Small intestine (tissue), 7 donors: Measurements from ENCODE around the gene SEC16A. TPM values are rescaled to one million over a fixed set of nuclear protein-coding genes. Genes with fewer than 3 reads are reported as not detected.

Experiments used
- DNase-seq, 2 donors: peaks; one replicate each; pipeline versions ENCODE4 v3.0.0 to v3.0.0-alpha.2; 2013
- FAIRE-seq: peaks from 2 replicates; lab custom pipeline; 2012; peaks lifted over from hg19 to GRCh38; lab: Jason Lieb, UNC
- H3K27ac ChIP-seq, 3 donors: one replicate each; pipeline ENCODE4 v1.5.1; 2013; ENCODE audit warnings: low read length in 2 of 3, mild to moderate bottlenecking in 2 of 3, control low read depth in 1 of 3, inconsistent platforms in 1 of 3, low read depth in 1 of 3, moderate library complexity in 1 of 3
- H3K27me3 ChIP-seq, 3 donors: one replicate each; pipeline ENCODE4 v1.6.1; 2013; ENCODE audit warnings: low read length in 3 of 3, inconsistent platforms in 1 of 3; ENCODE audit not compliant: control insufficient read depth in 3 of 3, insufficient read depth in 3 of 3
- H3K36me3 ChIP-seq, 3 donors: one replicate each; pipeline ENCODE4 v1.6.1; 2013; ENCODE audit warnings: low read length in 3 of 3, inconsistent platforms in 1 of 3, low read depth in 1 of 3, mild to moderate bottlenecking in 1 of 3, moderate library complexity in 1 of 3; ENCODE audit not compliant: control insufficient read depth in 3 of 3, insufficient read depth in 2 of 3
- H3K4me1 ChIP-seq, 3 donors: one replicate each; pipeline ENCODE4 v1.6.1; 2013; ENCODE audit warnings: low read length in 2 of 3, inconsistent platforms in 1 of 3, low read depth in 1 of 3, mild to moderate bottlenecking in 1 of 3, moderate library complexity in 1 of 3; ENCODE audit not compliant: control insufficient read depth in 3 of 3, insufficient read depth in 2 of 3
- H3K4me3 ChIP-seq, 3 donors: one replicate each; pipeline ENCODE4 v1.5.1; 2013; ENCODE audit warnings: low read length in 3 of 3, control low read depth in 1 of 3, inconsistent platforms in 1 of 3, low read depth in 1 of 3, mild to moderate bottlenecking in 1 of 3, moderate library complexity in 1 of 3
- H3K9me3 ChIP-seq, 2 donors: one replicate each; pipeline ENCODE4 v1.6.1; 2013; ENCODE audit warnings: low read depth in 1 of 2, low read length in 1 of 2; ENCODE audit not compliant: control insufficient read depth in 2 of 2, insufficient read depth in 1 of 2
- WGBS, 3 donors: extraction: QIAGEN DNeasy Blood & Tissue Kit; methylation state at CpG; one replicate each; pipeline ENCODE4 v1.1.7; 2013; 5-methylcytosine and 5-hydroxymethylcytosine counted together
- polyA plus RNA-seq, 4 donors: library from polyadenylated mRNA; stranded (reverse) in 3 of 4; unstranded in 1 of 4; fragments of 200-250 nt in 3 of 4; fragments of 120-200 nt in 1 of 4; gene quantifications; one replicate each; pipeline versions ENCODE4 v1.2.1 to v1.2.3, GENCODE V29; 2013
- donor health status: healthy with polysubstance abuse.
- donor health status: control.
- donor health status: control.
- donor health status: Bipolar disorder and iron deficiency.
- donor health status: healthy.

The SEC16A gene
- polyA plus RNA-seq, 4 donors, result 37.4 to 54.8 (median 39.7) TPM

DNA sequence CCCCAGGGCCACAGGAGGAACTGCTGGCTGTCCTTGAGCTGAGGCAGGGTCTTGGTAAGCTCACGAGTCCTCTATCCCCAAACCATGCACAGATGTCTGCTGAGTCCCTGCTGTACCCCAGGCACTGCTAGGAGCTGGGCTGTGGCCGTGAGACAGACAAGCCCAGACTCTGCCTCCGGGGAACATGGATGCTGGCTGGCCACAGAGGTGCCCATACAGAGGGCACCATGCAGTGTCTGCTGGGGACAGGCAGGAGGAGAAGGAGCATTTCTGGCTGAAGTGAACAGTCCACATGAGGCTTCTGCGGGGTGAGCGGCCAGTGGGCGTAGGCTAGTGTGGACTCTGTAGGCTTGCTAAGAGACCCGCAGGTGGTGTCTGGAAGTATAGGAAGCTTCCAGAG is 4.8 kb upstream of the SEC16A start:
- Histone ChIP-seq H3K36me3 (peaks cover 0 to 3% (median 0%) of the 10 kb centered on the region in 3 donors), H3K27ac (no peak overlapping the region), H3K27me3 (peaks cover 0 to 25% (median 0%) of the 10 kb centered on the region in 3 donors), H3K4me3 (no peak overlapping the region), H3K9me3 (peaks cover 0 to 3% of the 10 kb centered on the region in 2 donors), H3K4me1 (peaks cover 0 to 9% (median 4%) of the 10 kb centered on the region in 3 donors)
- 89 to 92% (median 90%) methylated on average over 7 of the region's 7 CpGs for WGBS, 3 donors
- FAIRE-seq (no peak), DNase-seq (no peak)

DNA sequence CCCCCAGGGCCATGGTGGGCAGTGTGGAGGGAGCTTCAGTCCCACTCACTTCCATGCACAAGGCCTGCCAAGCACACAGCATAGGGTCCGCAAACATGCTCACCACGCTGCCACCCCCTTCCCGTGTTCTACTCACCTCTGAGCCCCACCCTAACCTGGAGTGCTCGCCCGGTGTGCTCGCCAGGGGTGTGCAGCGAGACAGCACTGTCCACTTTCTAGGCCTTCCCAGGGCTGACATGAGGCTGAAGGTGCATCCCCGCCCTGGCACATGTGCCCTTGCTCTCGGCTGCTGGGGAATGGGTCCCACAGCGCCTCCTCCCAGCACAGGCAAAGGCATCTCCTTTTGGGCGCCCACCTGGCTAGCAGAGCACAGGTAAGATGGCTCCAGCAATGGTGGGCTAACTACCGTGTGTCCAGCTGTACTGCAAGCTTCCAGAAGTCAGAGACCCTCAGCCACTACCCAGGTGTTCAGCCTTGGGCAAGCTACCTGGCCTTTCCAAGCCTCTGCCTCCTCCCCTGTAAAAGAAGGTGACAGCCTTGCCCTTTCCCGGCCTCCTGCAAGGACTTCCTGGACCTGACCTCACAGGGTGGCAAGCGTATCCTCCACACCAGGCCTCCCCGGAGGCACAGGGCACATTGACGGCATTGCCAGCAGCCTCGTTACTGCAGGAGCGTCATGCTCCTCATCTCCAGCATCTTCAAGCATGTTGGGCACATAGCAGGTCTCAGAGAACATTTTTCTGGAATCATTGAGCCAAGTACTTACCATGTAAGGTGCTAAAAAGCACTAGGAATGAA is 4.2 kb upstream of the SEC16A start:
- FAIRE-seq (no peak), DNase-seq (no peak)
- H3K9me3 ChIP-seq, result no peaks in the 10 kb centered on the region
- WGBS, 3 donors, result 86 to 90% (median 89%) methylated on average over 18 of the region's 18 CpGs
- no peak overlapping the region for H3K4me3 ChIP-seq
- no peak overlapping the region for H3K27ac ChIP-seq
- H3K4me1 ChIP-seq, result peaks cover 0 to 9% (median 4%) of the 10 kb centered on the region in 3 donors
- H3K36me3 ChIP-seq, result peaks cover 0 to 3% (median 0%) of the 10 kb centered on the region in 3 donors
- peaks cover 0 to 25% (median 0%) of the 10 kb centered on the region in 3 donors for H3K27me3 ChIP-seq

DNA sequence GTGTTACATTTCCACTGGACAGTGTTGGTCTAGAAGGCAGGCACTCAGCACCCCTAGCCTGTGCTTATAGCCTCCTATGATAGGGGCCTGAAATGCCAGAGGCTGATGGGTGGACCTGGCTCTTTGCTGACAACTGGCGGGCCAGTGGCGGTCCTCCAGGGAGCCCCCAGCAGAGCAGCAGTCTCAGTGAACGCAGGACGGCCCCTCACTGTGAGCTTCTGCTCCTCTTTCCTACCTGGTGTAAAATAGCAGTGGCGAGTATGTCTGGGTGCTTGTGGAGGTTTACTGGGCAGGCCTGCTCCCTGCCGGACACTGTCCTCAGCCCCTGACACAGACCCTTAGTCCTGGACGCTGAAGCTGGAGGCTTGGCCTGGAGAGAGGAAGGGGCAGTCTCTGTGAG is 3.3 kb upstream of the SEC16A start:
- DNase-seq, result no peak
- Histone ChIP-seq H3K4me1 (peaks cover 4 to 17% (median 6%) of the 10 kb centered on the region in 3 donors), H3K27ac (no peak overlapping the region), H3K4me3 (no peak overlapping the region), H3K36me3 (peaks cover 0 to 3% (median 0%) of the 10 kb centered on the region in 3 donors), H3K9me3 (no peaks in the 10 kb centered on the region), H3K27me3 (peaks cover 0 to 25% (median 0%) of the 10 kb centered on the region in 3 donors)
- 94 to 97% (median 96%) methylated on average over 7 of the region's 7 CpGs for WGBS, 3 donors
- no peak for FAIRE-seq

DNA sequence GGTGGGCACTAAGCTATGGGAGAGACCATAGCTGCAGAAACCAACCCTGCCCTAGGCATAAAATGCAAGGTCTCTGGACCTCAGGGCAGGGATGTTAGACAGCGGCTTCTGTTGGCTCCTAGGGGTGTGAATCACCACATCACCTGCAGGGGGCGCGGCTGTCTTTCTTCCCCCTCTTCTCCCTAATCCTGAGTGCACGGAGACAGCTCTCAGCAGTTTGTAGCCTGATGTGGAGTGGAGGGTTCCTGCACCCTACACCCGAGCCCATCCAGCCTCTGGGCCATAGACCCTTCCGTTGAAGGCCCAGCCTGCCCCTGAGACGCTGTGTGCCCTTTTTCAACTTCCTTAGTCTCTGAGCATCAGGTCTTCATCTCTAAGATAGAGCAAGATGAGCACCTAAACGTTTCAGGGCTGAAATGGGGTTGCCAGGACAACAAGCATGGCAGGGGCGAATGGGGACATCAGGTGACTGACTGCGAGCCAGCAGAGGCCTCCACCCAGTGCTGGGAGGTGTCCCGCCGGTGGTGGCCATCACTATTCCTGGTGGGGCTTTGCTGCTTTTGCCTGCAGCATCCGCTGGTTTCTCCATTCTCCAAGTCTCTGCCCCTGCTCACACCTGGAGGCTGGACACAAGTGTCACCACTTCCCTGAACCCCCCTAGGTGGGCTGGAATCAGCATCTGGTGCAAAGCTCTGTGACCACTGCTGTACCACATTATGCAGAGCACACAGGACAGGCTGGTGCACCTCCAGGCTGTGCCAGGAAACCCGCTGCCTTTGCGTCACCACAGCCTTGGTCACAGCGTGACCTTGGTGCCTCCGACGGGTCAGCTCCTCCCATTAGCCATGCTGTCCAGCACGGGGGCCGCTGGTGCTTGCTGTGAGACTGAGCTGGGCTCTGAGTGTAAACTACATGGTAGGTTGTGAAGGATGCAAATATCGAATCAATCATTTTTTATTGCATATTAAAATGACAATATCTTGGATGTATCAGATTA is 2.5 kb upstream of the SEC16A start:
- FAIRE-seq (no peak), DNase-seq (peak; percentile 84 to 88)
- H3K27me3 ChIP-seq, result peaks cover 0 to 23% (median 0%) of the 10 kb centered on the region in 3 donors
- H3K9me3 ChIP-seq, result no peaks in the 10 kb centered on the region
- no peak overlapping the region for H3K27ac ChIP-seq
- H3K4me3 ChIP-seq, result no peak overlapping the region
- H3K4me1 ChIP-seq, result peaks cover 4 to 17% (median 6%) of the 10 kb centered on the region in 3 donors
- WGBS, 3 donors, result 41 to 43% (median 42%) methylated on average over 21 of the region's 21 CpGs
- peaks cover 0 to 3% (median 0%) of the 10 kb centered on the region in 3 donors for H3K36me3 ChIP-seq

DNA sequence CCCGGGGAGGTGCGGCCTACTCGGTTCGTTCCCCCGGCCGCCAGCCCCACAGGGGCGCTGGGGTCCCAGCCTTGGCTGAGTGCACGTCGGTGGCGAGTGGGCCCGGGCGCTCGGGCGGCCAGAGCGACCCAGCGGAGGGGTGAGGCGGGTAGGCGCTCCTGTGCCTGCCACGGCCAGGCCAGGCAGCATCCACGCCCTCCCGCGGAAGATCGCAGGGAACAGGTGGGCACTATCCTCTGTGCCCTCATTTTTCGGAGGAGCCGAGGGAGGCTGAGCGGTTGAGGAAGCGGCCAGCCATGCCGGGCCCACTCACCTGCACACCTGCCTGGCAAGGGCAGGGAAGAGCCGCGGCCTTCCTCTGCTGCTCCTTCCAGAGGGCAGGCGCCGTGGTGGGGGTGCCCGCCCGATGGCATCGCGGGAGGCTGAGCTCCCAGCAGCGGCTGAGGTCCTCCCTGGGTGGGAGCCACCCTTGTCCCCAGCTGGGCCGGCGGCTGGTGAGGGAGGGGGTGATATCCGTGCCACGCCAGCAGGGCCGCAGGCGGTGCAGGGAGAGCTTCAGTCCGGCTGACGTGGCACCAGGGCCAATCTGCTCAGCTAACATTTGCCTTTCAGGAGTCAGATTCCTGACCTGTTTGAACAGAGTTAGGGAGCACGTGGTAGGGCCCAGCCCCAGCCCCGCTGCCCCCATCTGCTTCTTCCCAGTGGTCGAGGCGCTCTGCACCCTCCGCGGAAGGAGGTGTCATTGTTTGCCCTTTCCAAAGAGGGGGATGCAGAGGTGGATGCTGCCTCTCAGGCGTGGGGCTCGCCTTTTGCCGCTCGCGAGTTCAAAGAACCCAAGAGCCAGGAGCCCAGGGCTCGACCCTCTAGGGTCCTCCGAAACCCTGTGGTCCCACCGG is 1.6 kb upstream of the SEC16A start:
- Histone ChIP-seq H3K27ac (peak overlapping the region in 2 of 3 donors; percentile 57 to 99), H3K4me1 (peaks cover 4 to 17% (median 6%) of the 10 kb centered on the region in 3 donors), H3K36me3 (peaks cover 0 to 3% (median 2%) of the 10 kb centered on the region in 3 donors), H3K9me3 (no peaks in the 10 kb centered on the region), H3K27me3 (peaks cover 0 to 18% (median 0%) of the 10 kb centered on the region in 3 donors), H3K4me3 (peak overlapping the region; percentile 46 to 62 (median 61))
- 14 to 32% (median 22%) methylated on average over 46 to 59 of the region's 59 CpGs for WGBS, 3 donors
- DNase-seq, result peak; percentile 21 to 42
- FAIRE-seq, result no peak

GRCh38 chr9:136483589-136484152 is 831 bp upstream of the SEC16A start:
- WGBS, 3 donors, result 0% methylated on average over 48 to 63 of the region's 63 CpGs
- peaks cover 4 to 17% (median 6%) of the 10 kb centered on the region in 3 donors for H3K4me1 ChIP-seq
- peaks cover 0 to 17% (median 0%) of the 10 kb centered on the region in 3 donors for H3K27me3 ChIP-seq
- FAIRE-seq (no peak), DNase-seq (peak; percentile 90 to 97)
- peaks cover 0 to 3% (median 2%) of the 10 kb centered on the region in 3 donors for H3K36me3 ChIP-seq
- H3K27ac ChIP-seq, result peak overlapping the region; percentile 97 to 100 (median 99)
- H3K9me3 ChIP-seq, result no peaks in the 10 kb centered on the region
- peak overlapping the region; percentile 46 to 62 (median 61) for H3K4me3 ChIP-seq

DNA sequence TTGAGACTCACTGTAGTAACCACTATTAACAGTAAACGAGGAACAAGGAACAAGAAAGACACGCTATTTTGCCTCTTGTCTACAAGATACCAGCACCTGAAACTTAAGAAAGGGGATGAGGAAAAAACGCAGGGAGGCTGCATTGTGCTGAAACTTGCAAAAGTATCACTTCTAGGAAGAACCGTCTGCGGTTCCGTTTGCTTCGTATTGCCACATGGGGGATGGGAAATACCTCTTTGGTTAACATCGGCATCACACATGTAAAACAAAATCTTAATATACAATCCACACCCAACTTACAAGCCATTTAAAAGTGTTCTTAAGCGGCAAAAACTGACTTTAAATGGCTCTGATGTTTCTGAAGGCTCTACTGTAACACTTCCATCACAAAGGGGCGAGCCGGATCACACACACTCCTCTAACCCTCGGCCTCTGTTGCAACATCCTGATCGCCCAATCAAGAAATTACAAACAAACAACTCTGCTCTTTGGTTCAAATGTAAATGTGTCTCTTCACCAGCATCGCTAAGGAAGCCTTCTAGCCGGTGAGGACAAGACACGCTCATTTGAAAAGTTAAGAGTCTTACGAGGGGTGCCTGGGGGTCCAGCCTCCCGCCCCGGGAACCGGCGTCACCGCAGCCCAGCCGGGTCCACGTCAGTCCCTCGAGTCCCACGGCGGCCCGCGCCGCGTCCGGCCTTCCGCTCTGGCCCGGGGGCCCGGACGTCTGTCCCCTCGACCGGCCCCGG is 621 bp downstream of the SEC16A start:
- FAIRE-seq, result no peak
- Histone ChIP-seq H3K9me3 (no peaks in the 10 kb centered on the region), H3K27ac (peak overlapping the region; percentile 92 to 100 (median 98)), H3K4me1 (peaks cover 4 to 17% (median 6%) of the 10 kb centered on the region in 3 donors), H3K27me3 (peaks cover 0 to 3% (median 0%) of the 10 kb centered on the region in 3 donors), H3K4me3 (peak overlapping the region; percentile 86 to 98 (median 91)), H3K36me3 (peaks cover 0 to 16% (median 2%) of the 10 kb centered on the region in 3 donors)
- 0 to 1% (median 0%) methylated on average over 38 to 39 of the region's 39 CpGs for WGBS, 3 donors
- DNase-seq, result peak; percentile 67 to 80
